ENCODE data around the gene ENGASE. TPM values are rescaled to one million over a fixed set of nuclear protein-coding genes. Genes with fewer than 3 reads are reported as not detected.

The ENGASE gene
- total RNA-seq, 1 donor from 2014 or later: 11.5 TPM

DNA sequence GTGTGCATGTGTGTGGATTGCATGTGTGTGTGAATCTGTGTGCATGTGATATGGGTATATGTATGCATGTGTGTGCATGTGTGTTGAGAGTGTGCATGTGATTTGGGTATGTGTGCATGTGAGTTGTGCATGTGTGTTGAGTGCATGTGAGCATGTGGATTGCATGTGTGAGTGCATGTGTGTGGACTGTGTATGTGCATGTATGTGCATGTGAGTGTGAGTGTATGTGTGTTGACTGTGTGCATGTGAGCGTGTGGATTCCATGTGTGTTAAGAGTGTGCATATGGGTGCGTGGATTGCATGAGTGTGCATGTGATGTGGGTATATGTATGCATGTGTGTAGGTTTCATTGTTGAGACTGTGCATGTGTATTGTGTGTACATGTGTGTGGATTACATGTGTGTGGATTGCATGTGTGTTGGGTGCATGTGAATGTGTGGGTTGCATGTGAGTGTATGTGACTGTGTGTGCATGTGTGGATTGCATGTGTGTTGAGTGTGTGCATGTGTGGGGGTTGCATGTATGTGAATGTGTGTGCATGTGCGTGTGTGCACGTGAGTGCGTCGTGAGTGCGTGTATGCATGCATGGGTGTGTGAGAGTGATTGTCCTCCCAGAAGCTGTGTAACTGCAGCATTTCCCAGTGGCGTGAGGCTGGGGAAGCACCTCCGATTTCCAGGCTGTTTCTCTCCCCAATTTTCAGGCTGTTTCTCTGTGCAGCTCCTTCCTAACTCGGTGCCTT is 31.3 kb upstream of the ENGASE start:
- Histone ChIP-seq H3K4me2 (ENCODE audit: low read length) (no peak overlapping the region), H4K20me1 (ENCODE audit: insufficient read depth, low read length) (peaks cover 8% of the 10 kb centered on the region), H3K36me3 (ENCODE audit: insufficient read depth, low read length) (no peaks in the 10 kb centered on the region), H3K9ac (ENCODE audit: low read length) (no peak overlapping the region), H3K27ac (ENCODE audit: low read depth, low read length) (no peak overlapping the region), H3K4me3 (ENCODE audit: insufficient read depth, low read depth, low read length) (no peak overlapping the region), H2AFZ (ENCODE audit: low read depth, low read length) (no peak overlapping the region), H3K27me3 (ENCODE audit: insufficient read depth, low read length) (peaks cover 2% of the 10 kb centered on the region), H3K79me2 (ENCODE audit: insufficient read depth, low read length) (no peaks in the 10 kb centered on the region), H3K9me3 (ENCODE audit: insufficient read depth, low read depth, low read length) (no peaks in the 10 kb centered on the region), H3K4me1 (ENCODE audit: insufficient read depth, low read length) (peaks cover 8% of the 10 kb centered on the region)
- TF ChIP-seq EZH2 (IDR thresholded peaks at IDR 0.05; ENCODE audit: insufficient read depth, low read length): no peak
- TF ChIP-seq, protein P1, sequence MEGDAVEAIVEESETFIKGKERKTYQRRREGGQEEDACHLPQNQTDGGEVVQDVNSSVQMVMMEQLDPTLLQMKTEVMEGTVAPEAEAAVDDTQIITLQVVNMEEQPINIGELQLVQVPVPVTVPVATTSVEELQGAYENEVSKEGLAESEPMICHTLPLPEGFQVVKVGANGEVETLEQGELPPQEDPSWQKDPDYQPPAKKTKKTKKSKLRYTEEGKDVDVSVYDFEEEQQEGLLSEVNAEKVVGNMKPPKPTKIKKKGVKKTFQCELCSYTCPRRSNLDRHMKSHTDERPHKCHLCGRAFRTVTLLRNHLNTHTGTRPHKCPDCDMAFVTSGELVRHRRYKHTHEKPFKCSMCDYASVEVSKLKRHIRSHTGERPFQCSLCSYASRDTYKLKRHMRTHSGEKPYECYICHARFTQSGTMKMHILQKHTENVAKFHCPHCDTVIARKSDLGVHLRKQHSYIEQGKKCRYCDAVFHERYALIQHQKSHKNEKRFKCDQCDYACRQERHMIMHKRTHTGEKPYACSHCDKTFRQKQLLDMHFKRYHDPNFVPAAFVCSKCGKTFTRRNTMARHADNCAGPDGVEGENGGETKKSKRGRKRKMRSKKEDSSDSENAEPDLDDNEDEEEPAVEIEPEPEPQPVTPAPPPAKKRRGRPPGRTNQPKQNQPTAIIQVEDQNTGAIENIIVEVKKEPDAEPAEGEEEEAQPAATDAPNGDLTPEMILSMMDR (IDR thresholded peaks at IDR 0.05; ENCODE audit: insufficient read depth, low read depth, low read length): no peak
- H3K4me3 Mint-ChIP-seq (ENCODE audit: unreplicated experiment): no peak overlapping the region
- DNase-seq (ENCODE audit: low read depth) (no peak), FAIRE-seq (no peak)
- no peak overlapping the region for H3K27ac Mint-ChIP-seq (ENCODE audit: unreplicated experiment)
- peaks cover 41% of the 10 kb centered on the region for H3K27me3 Mint-ChIP-seq (ENCODE audit: low read depth, unreplicated experiment)
- H3K4me1 Mint-ChIP-seq (ENCODE audit: low read depth, unreplicated experiment): no peaks in the 10 kb centered on the region
- H3K36me3 Mint-ChIP-seq (ENCODE audit: low read depth, unreplicated experiment): no peaks in the 10 kb centered on the region
- H3K9me3 Mint-ChIP-seq (ENCODE audit: unreplicated experiment): peaks cover under 1% of the 10 kb centered on the region

DNA sequence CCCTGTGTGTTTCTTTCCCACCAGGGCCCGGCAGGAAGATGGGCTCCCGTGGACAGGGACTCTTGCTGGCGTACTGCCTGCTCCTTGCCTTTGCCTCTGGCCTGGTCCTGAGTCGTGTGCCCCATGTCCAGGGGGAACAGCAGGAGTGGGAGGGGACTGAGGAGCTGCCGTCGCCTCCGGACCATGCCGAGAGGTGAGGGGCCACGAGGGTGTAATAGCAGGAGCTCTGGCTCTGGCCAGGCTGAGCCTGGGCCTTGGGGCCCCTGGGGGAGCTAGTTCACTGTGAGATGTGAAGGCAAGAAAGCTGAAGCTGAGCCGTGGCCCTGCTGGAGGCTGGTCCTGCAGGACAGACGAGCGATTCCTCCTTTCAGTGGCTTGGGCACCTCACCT is 30.7 kb upstream of the ENGASE start:
- H3K4me3 Mint-ChIP-seq (ENCODE audit: unreplicated experiment): no peak overlapping the region
- Histone ChIP-seq H3K4me1 (ENCODE audit: insufficient read depth, low read length) (peaks cover 6% of the 10 kb centered on the region), H3K36me3 (ENCODE audit: insufficient read depth, low read length) (no peaks in the 10 kb centered on the region), H3K27me3 (ENCODE audit: insufficient read depth, low read length) (peaks cover 2% of the 10 kb centered on the region), H3K9me3 (ENCODE audit: insufficient read depth, low read depth, low read length) (no peaks in the 10 kb centered on the region), H3K27ac (ENCODE audit: low read depth, low read length) (no peak overlapping the region), H2AFZ (ENCODE audit: low read depth, low read length) (no peak overlapping the region), H3K9ac (ENCODE audit: low read length) (no peak overlapping the region), H3K4me2 (ENCODE audit: low read length) (no peak overlapping the region), H4K20me1 (ENCODE audit: insufficient read depth, low read length) (peaks cover 8% of the 10 kb centered on the region), H3K4me3 (ENCODE audit: insufficient read depth, low read depth, low read length) (no peak overlapping the region), H3K79me2 (ENCODE audit: insufficient read depth, low read length) (no peaks in the 10 kb centered on the region)
- TF ChIP-seq, protein P1 (IDR thresholded peaks at IDR 0.05; ENCODE audit: insufficient read depth, low read depth, low read length): no peak
- no peak for TF ChIP-seq EZH2 (IDR thresholded peaks at IDR 0.05; ENCODE audit: insufficient read depth, low read length)
- DNase-seq (ENCODE audit: low read depth) (no peak), FAIRE-seq (no peak)
- no peaks in the 10 kb centered on the region for H3K4me1 Mint-ChIP-seq (ENCODE audit: low read depth, unreplicated experiment)
- H3K9me3 Mint-ChIP-seq (ENCODE audit: unreplicated experiment): no peaks in the 10 kb centered on the region
- no peaks in the 10 kb centered on the region for H3K36me3 Mint-ChIP-seq (ENCODE audit: low read depth, unreplicated experiment)
- no peak overlapping the region for H3K27ac Mint-ChIP-seq (ENCODE audit: unreplicated experiment)
- H3K27me3 Mint-ChIP-seq (ENCODE audit: low read depth, unreplicated experiment): peaks cover 41% of the 10 kb centered on the region

DNA sequence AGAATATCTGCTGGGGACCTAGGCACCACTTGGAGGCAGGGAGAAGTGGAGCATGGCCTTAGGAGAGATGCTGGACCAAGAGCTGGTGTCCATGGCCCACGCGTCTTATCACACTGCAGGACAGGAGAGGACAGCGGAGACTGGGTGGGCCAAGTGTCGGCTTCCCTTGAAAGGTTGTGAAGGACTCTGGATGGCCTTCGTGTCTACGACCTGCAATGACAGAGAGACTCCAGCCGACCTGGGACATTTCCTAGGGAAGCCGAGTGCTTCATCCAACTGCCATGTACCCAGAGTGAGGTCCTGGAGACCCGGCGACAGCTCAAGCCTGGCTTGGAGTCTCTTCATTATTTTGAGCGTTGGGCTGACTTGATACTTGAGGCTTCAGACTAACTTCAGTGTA is 30.2 kb upstream of the ENGASE start:
- DNase-seq (ENCODE audit: low read depth) (no peak), FAIRE-seq (no peak)
- Mint-ChIP-seq H3K4me1 (ENCODE audit: low read depth, unreplicated experiment) (no peaks in the 10 kb centered on the region), H3K4me3 (ENCODE audit: unreplicated experiment) (no peak overlapping the region), H3K27ac (ENCODE audit: unreplicated experiment) (no peak overlapping the region), H3K27me3 (ENCODE audit: low read depth, unreplicated experiment) (peaks cover 44% of the 10 kb centered on the region), H3K36me3 (ENCODE audit: low read depth, unreplicated experiment) (no peaks in the 10 kb centered on the region), H3K9me3 (ENCODE audit: unreplicated experiment) (no peaks in the 10 kb centered on the region)
- Histone ChIP-seq H3K27me3 (ENCODE audit: insufficient read depth, low read length) (peaks cover 2% of the 10 kb centered on the region), H4K20me1 (ENCODE audit: insufficient read depth, low read length) (peaks cover 8% of the 10 kb centered on the region), H3K4me1 (ENCODE audit: insufficient read depth, low read length) (peaks cover 6% of the 10 kb centered on the region), H3K79me2 (ENCODE audit: insufficient read depth, low read length) (no peaks in the 10 kb centered on the region), H3K4me3 (ENCODE audit: insufficient read depth, low read depth, low read length) (no peak overlapping the region), H3K4me2 (ENCODE audit: low read length) (no peak overlapping the region), H3K36me3 (ENCODE audit: insufficient read depth, low read length) (no peaks in the 10 kb centered on the region), H3K9me3 (ENCODE audit: insufficient read depth, low read depth, low read length) (no peaks in the 10 kb centered on the region), H3K27ac (ENCODE audit: low read depth, low read length) (no peak overlapping the region), H3K9ac (ENCODE audit: low read length) (no peak overlapping the region), H2AFZ (ENCODE audit: low read depth, low read length) (no peak overlapping the region)
- TF ChIP-seq EZH2 (IDR thresholded peaks at IDR 0.05; ENCODE audit: insufficient read depth, low read length): no peak
- TF ChIP-seq, protein P1 (IDR thresholded peaks at IDR 0.05; ENCODE audit: insufficient read depth, low read depth, low read length): no peak
